Mesenchymal stem cell (in vitro differentiated cells and primary cell): Measurements from ENCODE around the gene SPATA31E1.

ENCODE experiments used
- DNase-seq: peaks from one replicate; pipeline ENCODE4 v3.0.0-alpha.2; 2013
- H2AFZ ChIP-seq: one replicate; pipeline ENCODE4 v1.6.1; 2013; ENCODE audit warnings: low read depth, mild to moderate bottlenecking, control low read depth, inconsistent platforms, low read length, moderate library complexity
- H2AK5ac ChIP-seq: 2 replicates; pipeline ENCODE4 v1.6.1; 2013; ENCODE audit warnings: low read length, moderate library complexity, mild to moderate bottlenecking, inconsistent platforms; ENCODE audit not compliant: severe bottlenecking
- H2BK120ac ChIP-seq: one replicate; pipeline ENCODE4 v1.6.1; 2013; ENCODE audit warnings: low read depth, mild to moderate bottlenecking, inconsistent platforms, low read length, moderate library complexity
- H2BK12ac ChIP-seq, 2 experiments: one replicate each; pipeline ENCODE4 v1.6.1; 2013; ENCODE audit warnings: inconsistent platforms in 2 of 2, low read length in 2 of 2, mild to moderate bottlenecking in 2 of 2, moderate library complexity in 2 of 2, control low read depth in 1 of 2
- H2BK15ac ChIP-seq: one replicate; pipeline ENCODE4 v1.6.1; 2013; ENCODE audit warnings: mild to moderate bottlenecking, low read depth, inconsistent platforms; ENCODE audit not compliant: poor library complexity, severe bottlenecking
- H2BK5ac ChIP-seq: 2 replicates; pipeline ENCODE4 v1.6.1; 2013; ENCODE audit warnings: low read depth, mild to moderate bottlenecking, low read length, control low read depth, inconsistent platforms; ENCODE audit not compliant: poor library complexity, severe bottlenecking
- H3K14ac ChIP-seq, 2 experiments: one replicate each; pipeline ENCODE4 v1.6.1; 2013; ENCODE audit warnings: inconsistent platforms in 2 of 2, low read length in 2 of 2, control low read depth in 1 of 2, mild to moderate bottlenecking in 1 of 2, moderate library complexity in 1 of 2
- H3K18ac ChIP-seq, 2 experiments: one replicate each; pipeline ENCODE4 v1.6.1; 2013; ENCODE audit warnings: inconsistent platforms in 2 of 2, low read length in 2 of 2, control low read depth in 1 of 2, low read depth in 1 of 2, mild to moderate bottlenecking in 1 of 2
- H3K23ac ChIP-seq, 2 experiments: one replicate each; pipeline ENCODE4 v1.6.1; 2013; ENCODE audit warnings: inconsistent platforms in 2 of 2, low read length in 2 of 2, mild to moderate bottlenecking in 2 of 2, moderate library complexity in 2 of 2, control low read depth in 1 of 2
- H3K27ac ChIP-seq: 2 replicates; pipeline ENCODE4 v1.5.1; 2013; ENCODE audit warnings: mild to moderate bottlenecking, moderate library complexity, low read length, control low read depth, inconsistent platforms; ENCODE audit not compliant: poor library complexity, severe bottlenecking
- H3K27me3 ChIP-seq, 2 experiments: 2 replicates each; pipeline versions ENCODE4 v1.6.1 to v1.7.0; 2013; ENCODE audit warnings: low read length in 2 of 2, mild to moderate bottlenecking in 2 of 2, moderate library complexity in 2 of 2, control low read depth in 1 of 2, inconsistent platforms in 1 of 2; ENCODE audit not compliant: control insufficient read depth in 1 of 2, insufficient read depth in 1 of 2
- H3K36me3 ChIP-seq, 2 experiments: 2 replicates each; pipeline versions ENCODE4 v1.6.1 to v1.7.0; 2013; ENCODE audit warnings: low read length in 2 of 2, control low read depth in 1 of 2, inconsistent platforms in 1 of 2, low read depth in 1 of 2, mild to moderate bottlenecking in 1 of 2; ENCODE audit not compliant: insufficient read depth in 2 of 2, control insufficient read depth in 1 of 2
- H3K4ac ChIP-seq, 2 experiments: one replicate each; pipeline ENCODE4 v1.6.1; 2013; ENCODE audit warnings: inconsistent platforms in 2 of 2, low read length in 2 of 2, mild to moderate bottlenecking in 2 of 2, moderate library complexity in 2 of 2, control low read depth in 1 of 2, low read depth in 1 of 2
- H3K4me1 ChIP-seq: 2 replicates; pipeline ENCODE4 v1.6.1; 2013; ENCODE audit warnings: low read depth, low read length, control low read depth; ENCODE audit not compliant: control insufficient read depth, insufficient read depth
- H3K4me2 ChIP-seq: 2 replicates; pipeline ENCODE4 v1.6.1; 2013; ENCODE audit warnings: low read length, mild to moderate bottlenecking, inconsistent platforms; ENCODE audit not compliant: poor library complexity, severe bottlenecking
- H3K4me3 ChIP-seq, 2 experiments: 2 replicates each; pipeline versions ENCODE4 v1.5.1 to v1.7.0; 2013; ENCODE audit warnings: low read length in 2 of 2, mild to moderate bottlenecking in 2 of 2, control low read depth in 1 of 2, low read depth in 1 of 2; ENCODE audit not compliant: insufficient read depth in 1 of 2
- H3K79me1 ChIP-seq: replicated peaks from 2 replicates; pipeline ENCODE4 v1.6.1; 2013; ENCODE audit warnings: mild to moderate bottlenecking, control low read depth, low read length, inconsistent platforms; ENCODE audit not compliant: poor library complexity, severe bottlenecking
- H3K9ac ChIP-seq: 2 replicates; pipeline ENCODE4 v1.7.0; 2013; ENCODE audit warnings: mild to moderate bottlenecking, low read length, moderate library complexity
- H3K9me3 ChIP-seq: 2 replicates; pipeline ENCODE4 v1.7.0; 2013; ENCODE audit warnings: mild to moderate bottlenecking, low read length; ENCODE audit not compliant: control insufficient read depth
- H4K8ac ChIP-seq: one replicate; pipeline ENCODE4 v1.6.1; 2013; ENCODE audit warnings: inconsistent platforms, mild to moderate bottlenecking, low read length, moderate library complexity
- H4K91ac ChIP-seq: one replicate; pipeline ENCODE4 v1.6.1; 2013; ENCODE audit warnings: mild to moderate bottlenecking, low read length, inconsistent platforms
- WGBS: methylation state at CpG from one replicate; pipeline ENCODE4 v1.1.7; 2013; ENCODE audit warnings: mixed read lengths; 5-methylcytosine and 5-hydroxymethylcytosine counted together

SPATA31E1 gene

DNA sequence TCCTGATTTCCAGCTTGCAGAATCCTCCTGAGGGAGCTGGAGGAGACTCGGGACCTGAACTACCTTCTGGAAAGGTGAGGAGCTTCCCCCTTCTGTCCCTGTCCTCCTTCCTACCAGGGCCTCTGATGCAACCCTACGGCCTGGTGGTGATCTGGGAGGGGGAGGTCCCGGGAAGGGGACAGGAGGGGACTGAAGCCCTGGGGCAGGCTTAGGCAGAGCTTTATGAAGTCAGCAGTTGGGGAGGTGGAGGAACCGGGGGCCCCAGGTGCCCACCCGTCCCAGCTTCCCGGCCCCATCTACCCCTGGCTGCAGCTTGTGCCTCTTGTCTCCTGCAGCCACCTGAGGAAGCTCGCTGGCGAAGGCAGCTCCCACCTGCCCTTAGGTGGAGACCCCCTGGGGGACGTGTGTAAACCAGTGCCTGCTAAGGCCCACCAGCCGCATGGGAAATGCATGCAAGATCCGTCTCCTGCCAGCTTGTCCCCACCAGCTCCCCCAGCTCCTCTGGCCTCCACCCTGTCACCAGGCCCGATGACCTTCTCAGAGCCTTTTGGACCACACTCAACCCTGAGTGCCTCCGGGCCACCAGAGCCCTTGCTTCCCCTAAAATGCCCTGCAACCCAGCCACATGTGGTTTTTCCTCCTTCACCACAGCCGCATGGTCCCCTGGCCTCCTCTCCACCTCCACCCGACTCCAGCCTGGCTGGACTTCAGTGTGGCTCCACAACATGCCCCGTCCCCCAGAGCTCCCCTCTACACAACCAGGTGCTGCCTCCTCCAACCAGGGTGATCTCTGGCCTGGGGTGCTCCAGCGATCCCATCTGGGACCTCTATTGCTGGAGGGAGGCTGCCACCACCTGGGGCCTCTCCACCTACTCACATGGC is 2.1 kb downstream of the SPATA31E1 start:
- H4K91ac ChIP-seq: no peak overlapping the region
- H3K4ac ChIP-seq: no peak overlapping the region
- no peak overlapping the region for H3K23ac ChIP-seq
- WGBS: 89% methylated on average over 16 of the region's 17 CpGs
- H3K4me1 ChIP-seq: no peaks in the 10 kb centered on the region
- H3K9ac ChIP-seq: no peak overlapping the region
- H3K18ac ChIP-seq: no peak overlapping the region
- no peaks in the 10 kb centered on the region for H3K36me3 ChIP-seq
- H2BK5ac ChIP-seq: no peak overlapping the region
- no peaks in the 10 kb centered on the region for H3K9me3 ChIP-seq
- H2BK12ac ChIP-seq: no peak overlapping the region
- peaks cover 0 to 4% of the 10 kb centered on the region in 2 experiments for H3K27me3 ChIP-seq
- H2BK15ac ChIP-seq: no peak overlapping the region
- H2AFZ ChIP-seq: no peak overlapping the region
- no peak overlapping the region for H3K4me3 ChIP-seq
- no peak for DNase-seq
- H2AK5ac ChIP-seq: no peak overlapping the region
- no peak overlapping the region for H3K14ac ChIP-seq
- H3K27ac ChIP-seq: no peak overlapping the region
- no peak overlapping the region for H2BK120ac ChIP-seq
- H4K8ac ChIP-seq: no peak overlapping the region
- H3K79me1 ChIP-seq: no peaks in the 10 kb centered on the region
- no peak overlapping the region for H3K4me2 ChIP-seq

DNA sequence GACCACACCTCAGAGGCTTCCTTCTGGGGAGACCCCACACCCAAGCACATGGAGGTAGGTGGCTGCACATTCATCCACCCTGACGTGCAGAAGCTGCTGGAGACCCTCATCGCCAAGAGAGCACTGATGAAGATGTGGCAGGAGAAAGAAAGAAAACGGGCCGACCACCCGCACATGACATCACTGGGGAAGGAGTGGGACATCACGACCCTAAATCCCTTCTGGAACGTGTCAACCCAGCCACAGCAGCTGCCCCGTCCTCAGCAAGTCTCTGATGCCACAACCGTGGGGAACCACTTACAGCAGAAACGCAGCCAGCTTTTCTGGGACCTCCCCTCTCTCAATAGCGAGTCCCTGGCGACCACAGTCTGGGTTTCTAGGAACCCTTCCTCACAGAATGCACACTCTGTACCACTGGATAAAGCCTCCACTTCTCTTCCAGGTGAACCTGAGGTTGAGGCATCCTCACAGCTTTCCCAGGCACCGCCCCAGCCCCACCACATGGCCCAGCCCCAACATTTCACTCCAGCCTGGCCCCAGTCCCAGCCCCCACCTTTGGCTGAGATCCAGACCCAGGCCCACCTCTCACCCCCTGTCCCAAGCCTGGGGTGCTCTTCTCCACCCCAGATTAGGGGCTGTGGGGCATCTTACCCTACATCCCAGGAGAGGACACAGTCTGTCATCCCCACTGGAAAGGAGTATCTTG is 3.0 kb downstream of the SPATA31E1 start:
- 89% methylated on average over 13 of the region's 13 CpGs for WGBS
- H3K9me3 ChIP-seq: no peaks in the 10 kb centered on the region
- H2AFZ ChIP-seq: no peak overlapping the region
- no peak overlapping the region for H2BK5ac ChIP-seq
- no peak overlapping the region for H4K91ac ChIP-seq
- H2BK15ac ChIP-seq: no peak overlapping the region
- no peak overlapping the region for H3K18ac ChIP-seq
- no peak overlapping the region for H2AK5ac ChIP-seq
- no peak for DNase-seq
- no peak overlapping the region for H3K4me2 ChIP-seq
- no peak overlapping the region for H2BK120ac ChIP-seq
- H3K4me1 ChIP-seq: no peaks in the 10 kb centered on the region
- no peak overlapping the region for H3K9ac ChIP-seq
- peaks cover 0 to 4% of the 10 kb centered on the region in 2 experiments for H3K27me3 ChIP-seq
- no peak overlapping the region for H2BK12ac ChIP-seq
- no peak overlapping the region for H4K8ac ChIP-seq
- no peak overlapping the region for H3K4me3 ChIP-seq
- H3K23ac ChIP-seq: no peak overlapping the region
- no peak overlapping the region for H3K14ac ChIP-seq
- H3K4ac ChIP-seq: no peak overlapping the region
- H3K27ac ChIP-seq: no peak overlapping the region
- no peaks in the 10 kb centered on the region for H3K79me1 ChIP-seq
- no peaks in the 10 kb centered on the region for H3K36me3 ChIP-seq

DNA sequence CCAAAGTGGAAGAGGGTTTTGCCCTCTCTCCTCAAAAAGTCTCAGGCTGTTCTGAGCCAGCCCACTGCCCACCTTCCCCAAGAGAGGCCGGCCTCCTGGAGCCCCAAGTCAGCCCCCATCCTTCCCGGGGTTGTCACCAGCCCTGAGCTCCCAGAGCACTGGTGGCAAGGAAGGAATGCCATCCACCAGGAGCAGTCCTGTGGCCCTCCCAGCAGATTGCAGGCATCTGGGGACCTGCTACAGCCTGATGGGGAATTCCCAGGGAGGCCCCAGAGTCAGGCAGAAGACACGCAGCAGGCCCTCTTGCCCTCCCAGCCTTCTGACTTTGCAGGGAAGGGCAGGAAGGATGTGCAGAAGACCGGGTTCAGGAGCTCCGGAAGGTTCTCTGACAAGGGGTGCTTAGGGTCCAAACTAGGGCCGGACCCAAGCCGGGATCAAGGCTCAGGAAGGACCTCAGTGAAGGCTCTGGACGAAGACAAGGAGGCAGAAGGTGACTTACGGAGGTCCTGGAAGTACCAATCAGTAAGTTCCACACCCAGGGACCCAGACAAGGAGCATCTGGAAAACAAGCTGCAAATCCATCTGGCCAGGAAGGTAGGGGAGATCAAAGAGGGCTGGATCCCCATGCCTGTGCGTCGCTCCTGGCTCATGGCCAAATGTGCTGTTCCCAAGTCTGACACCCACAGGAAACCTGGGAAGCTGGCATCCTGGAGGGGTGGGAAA is 3.7 kb downstream of the SPATA31E1 start:
- Histone ChIP-seq H3K4ac (no peak overlapping the region), H3K4me2 (no peak overlapping the region), H2BK120ac (no peak overlapping the region), H2AK5ac (no peak overlapping the region), H3K79me1 (no peaks in the 10 kb centered on the region), H3K9me3 (no peaks in the 10 kb centered on the region), H3K4me3 (no peak overlapping the region), H3K4me1 (no peaks in the 10 kb centered on the region), H3K18ac (no peak overlapping the region), H3K27me3 (peaks cover 0 to 4% of the 10 kb centered on the region in 2 experiments), H3K14ac (no peak overlapping the region), H4K8ac (no peak overlapping the region), H3K27ac (no peak overlapping the region), H4K91ac (no peak overlapping the region), H3K23ac (no peak overlapping the region), H3K36me3 (no peaks in the 10 kb centered on the region), H2BK5ac (no peak overlapping the region), H2BK15ac (no peak overlapping the region), H2BK12ac (no peak overlapping the region), H3K9ac (no peak overlapping the region), H2AFZ (no peak overlapping the region)
- no peak for DNase-seq
- 75% methylated on average over 11 of the region's 11 CpGs for WGBS
